Activated CD8-positive, alpha-beta memory T cell treated with anti-CD3 and anti-CD28 coated beads, Interleukin-2, amount 50 U/mL, for 24 hours (primary cell): ENCODE results near the gene UTS2B.

Source experiments
- DNase-seq: peaks from one replicate; pipeline ENCODE4 v3.0.0-alpha.2; 2020; ENCODE audit errors: extremely low read depth

The UTS2B gene

GRCh38 chr3:191352014-191352413, 21.7 kb upstream of the UTS2B start:
- DNase-seq = no peak

GRCh38 chr3:191350396-191351090, 20.2 kb upstream of the UTS2B start:
- DNase-seq = no peak

GRCh38 chr3:191348098-191348497, 17.8 kb upstream of the UTS2B start:
- no peak for DNase-seq

- DNase-seq = no peak
Measured at GRCh38 chr3:191347228-191347627, 16.9 kb upstream of the UTS2B start.

DNA sequence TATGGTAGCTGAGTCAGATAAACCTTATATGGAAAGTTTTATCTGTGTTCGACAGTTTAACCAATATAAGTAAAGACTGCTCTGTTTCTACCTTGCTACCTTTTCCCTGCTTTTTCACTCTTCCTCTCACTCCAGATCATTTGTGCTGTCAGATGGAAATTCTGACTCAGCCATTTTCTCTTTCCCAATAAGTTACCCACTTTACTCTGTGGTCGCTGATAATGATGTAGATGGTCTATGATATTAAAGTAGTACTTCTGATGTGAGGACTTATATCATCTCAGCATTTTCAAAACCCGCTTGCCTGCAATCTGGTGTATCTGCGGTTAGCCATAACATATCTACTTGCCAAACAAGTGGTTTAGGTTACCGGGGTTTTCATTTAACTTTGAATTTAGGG, 15.0 kb upstream of the UTS2B start:
- no peak for DNase-seq

DNA sequence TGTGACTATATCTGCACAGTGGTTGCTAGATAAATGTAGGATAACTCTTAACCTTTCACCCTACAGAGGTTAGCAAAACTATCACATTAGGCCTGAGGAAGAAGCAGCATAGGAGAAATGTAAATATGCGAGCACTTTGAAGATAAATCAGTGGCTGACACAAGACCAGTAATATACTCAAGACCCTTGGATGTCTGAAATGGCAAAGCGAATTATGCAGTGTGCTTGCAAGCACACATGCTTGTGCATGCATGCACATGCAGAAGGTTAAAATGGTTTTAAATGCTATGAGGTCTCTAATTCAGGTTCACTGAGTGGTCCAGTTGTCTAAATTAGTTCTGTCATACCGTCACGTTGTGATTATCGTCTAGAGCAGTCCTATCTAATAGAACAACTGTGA, 13.6 kb upstream of the UTS2B start:
- no peak for DNase-seq

DNA sequence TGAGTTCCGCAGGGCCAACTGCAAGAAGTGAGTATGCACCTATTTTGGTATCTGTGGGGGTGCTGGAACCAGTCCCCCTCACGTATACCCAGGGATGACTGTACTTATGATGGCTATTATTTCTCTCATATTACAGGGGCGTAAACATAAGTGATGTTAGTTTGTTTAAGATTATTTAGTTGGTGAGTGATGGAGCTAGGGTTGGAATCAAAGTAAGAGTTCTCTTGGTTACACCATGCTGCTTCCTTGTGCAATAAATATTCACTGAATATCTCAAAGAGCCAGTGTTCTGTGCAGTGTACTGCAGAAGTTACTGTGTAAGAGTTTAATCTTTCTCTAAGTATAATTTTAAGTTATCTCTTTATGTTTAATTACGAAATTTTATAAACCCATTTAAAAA, 12.8 kb upstream of the UTS2B start:
- no peak for DNase-seq

- DNase-seq = no peak
Measured at GRCh38 chr3:191342411-191342810, 12.1 kb upstream of the UTS2B start.

DNA sequence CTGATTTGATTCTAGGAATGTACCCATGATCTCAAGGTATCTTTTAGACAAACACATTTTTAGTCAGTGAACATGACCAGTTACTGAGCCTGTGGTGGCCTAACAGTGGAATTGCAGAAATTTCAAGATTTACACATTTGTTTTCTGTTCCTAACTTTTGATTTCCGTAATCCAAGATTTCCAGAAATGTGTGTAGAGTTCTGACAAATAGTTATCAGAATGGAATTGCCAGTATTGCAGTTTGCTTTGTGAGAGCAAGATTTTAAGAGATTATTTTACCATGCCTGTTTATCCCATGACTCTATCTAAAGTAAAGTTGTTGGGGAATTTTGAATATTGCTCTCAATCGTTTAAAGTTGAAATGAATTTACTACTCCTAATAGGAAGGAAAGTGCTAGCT, 11.7 kb upstream of the UTS2B start:
- DNase-seq = no peak

GRCh38 chr3:191340966-191341365, 10.6 kb upstream of the UTS2B start:
- no peak for DNase-seq

- DNase-seq = no peak
Measured at GRCh38 chr3:191340351-191340750, 10.0 kb upstream of the UTS2B start.

GRCh38 chr3:191339316-191339917, 9.1 kb upstream of the UTS2B start:
- no peak for DNase-seq

DNA sequence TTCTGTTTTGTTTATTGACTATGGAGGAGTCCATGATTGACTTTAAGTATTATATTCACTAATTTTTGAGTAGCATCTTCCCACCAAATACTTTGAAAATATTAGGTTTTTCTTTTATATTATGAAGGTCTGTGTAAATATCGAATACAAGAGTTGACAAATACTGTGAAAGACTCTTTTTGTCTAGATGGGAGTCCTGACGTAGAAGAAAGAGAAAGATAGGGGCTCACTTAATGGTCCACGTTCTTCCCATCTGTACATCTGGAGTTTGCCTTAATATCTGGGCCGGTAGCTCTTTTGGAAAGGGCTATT, 7.8 kb upstream of the UTS2B start:
- DNase-seq = no peak

DNA sequence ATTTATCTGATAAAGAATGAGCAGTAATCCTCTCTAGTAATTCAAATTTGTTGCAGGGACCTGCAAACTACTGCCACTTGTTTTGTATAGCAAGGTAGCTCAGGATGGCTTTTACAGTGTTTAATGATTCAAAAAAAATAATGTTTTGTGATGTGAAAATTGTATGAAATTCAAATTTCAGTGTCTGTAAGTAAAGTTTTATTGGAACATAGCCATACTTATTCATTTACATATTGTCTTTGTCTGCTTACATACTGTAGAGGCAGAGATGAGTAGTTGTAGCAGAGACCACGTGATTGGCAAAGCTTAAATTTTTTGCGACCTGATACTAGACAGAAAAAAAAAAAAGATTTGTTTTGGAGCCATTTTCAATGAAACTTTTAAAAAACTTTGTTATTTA, 6.5 kb upstream of the UTS2B start:
- DNase-seq = no peak

- no peak for DNase-seq
Measured at GRCh38 chr3:191334346-191334893, 4.1 kb upstream of the UTS2B start.

DNA sequence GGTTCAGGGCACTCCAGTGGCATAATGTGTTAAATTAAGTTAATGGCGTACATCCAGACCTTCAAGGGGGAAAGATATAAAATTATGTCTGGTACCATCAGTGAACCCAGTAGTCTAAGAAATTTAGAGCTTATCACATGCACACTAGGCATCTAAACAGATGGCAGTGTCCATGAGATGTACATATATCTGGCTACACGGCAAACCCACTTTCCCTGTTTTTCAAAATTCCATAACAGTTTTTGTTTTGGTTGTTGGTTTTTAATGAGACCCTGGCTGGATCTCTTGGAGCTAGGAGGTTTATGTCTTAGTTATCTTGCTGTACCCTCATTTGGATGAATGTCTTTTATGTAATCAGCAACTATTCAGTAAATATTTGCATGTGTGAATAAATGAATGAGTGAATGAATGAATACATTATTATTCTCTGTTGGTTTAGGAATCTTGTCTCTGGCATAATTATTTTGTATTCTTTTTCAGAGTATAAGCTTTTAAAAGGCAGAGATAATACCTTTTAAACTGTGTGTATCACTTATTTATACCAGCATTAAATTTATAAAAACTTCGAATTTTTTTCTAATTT, 3.1 kb upstream of the UTS2B start:
- DNase-seq = no peak

- no peak for DNase-seq
Measured at GRCh38 chr3:191331388-191331787, 1.1 kb upstream of the UTS2B start.

GRCh38 chr3:191330530-191331048, 263 bp upstream of the UTS2B start:
- no peak for DNase-seq

- DNase-seq = no peak
Measured at GRCh38 chr3:191328962-191329653, 1.2 kb downstream of the UTS2B start, which contains the start of gene CCDC50. CCDC50 (plus strand) TSS chr3:191329394; CDS start chr3:191329675, 281 bp downstream.

DNA sequence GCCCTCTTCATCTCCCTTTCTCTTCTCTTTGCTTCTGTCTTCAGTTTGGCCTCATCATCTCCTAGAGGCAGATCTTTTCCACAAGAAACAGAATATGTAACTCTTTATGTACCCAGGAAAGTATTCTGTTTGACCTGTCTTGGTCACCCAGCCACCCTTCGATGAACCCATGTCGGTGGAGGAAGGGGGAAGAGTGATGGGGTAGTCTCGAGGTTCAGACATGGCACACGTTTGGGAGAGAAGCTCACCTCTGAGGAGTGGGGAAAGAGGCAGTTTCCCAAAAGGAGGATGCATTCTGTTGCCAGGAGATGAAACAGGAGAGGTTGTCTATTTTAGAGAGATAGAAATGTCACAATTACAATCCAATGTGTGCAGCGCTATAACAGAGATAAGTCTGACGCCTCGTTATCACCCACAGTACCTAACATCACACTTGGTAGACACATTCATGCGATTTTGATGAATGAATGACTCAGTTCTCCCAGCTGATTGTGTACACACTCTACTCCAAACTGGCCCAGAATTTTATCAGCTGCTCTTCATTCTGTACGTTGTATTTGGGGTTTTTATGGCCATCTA, 1.9 kb downstream of the UTS2B start:
- DNase-seq = no peak

- no peak for DNase-seq
Measured at GRCh38 chr3:191327526-191327925, 2.8 kb downstream of the UTS2B start.

DNA sequence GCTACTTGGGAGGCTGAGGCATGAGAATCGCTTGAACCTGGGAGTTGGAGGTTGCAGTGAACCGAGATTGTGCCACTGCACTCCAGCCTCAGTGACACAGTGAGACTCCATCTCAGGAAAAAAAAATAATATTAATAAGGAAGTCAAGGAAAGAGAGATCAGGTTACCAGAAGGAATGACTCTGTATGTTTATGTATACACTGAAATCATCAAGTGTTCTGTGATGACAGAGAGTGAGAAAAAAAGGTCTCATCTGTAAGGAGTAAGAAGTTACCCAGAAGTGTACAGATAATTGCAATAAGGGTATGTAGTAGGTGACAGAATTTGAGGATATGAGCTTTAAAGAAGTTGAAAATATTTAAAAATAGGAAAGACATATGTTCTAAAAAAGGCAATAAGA, 5.4 kb downstream of the UTS2B start:
- DNase-seq = no peak
